ENCODE data around the gene DOK3. TPM values are rescaled to one million over a fixed set of nuclear protein-coding genes. Genes with fewer than 3 reads are reported as not detected.

DOK3 gene
- total RNA-seq, 6 experiments from 2014 or later: 1.1 to 2.6 (median 1.3) TPM

GRCh38 chr5:177478711-177479646, 30.6 kb downstream of the DOK3 start:
- H3K4me1 Mint-ChIP-seq (ENCODE audit: low read depth): peaks cover 82% of the 10 kb centered on the region
- H3K27me3 Mint-ChIP-seq (ENCODE audit: insufficient read depth): peaks cover 76% of the 10 kb centered on the region
- H3K36me3 Mint-ChIP-seq (ENCODE audit: low read depth): peaks cover 31% of the 10 kb centered on the region
- peak overlapping the region; percentile 48; the same call in 1 of the 2 replicates for H3K4me3 Mint-ChIP-seq
- no peak for DNase-seq
- TF ChIP-seq CTCF (IDR thresholded peaks at IDR 0.05): no peak
- H3K27ac Mint-ChIP-seq: peak overlapping the region; percentile 83
- peaks cover 14% of the 10 kb centered on the region for H3K9me3 Mint-ChIP-seq

- no peak for TF ChIP-seq CTCF (IDR thresholded peaks at IDR 0.05)
- H3K27me3 Mint-ChIP-seq (ENCODE audit: insufficient read depth): peaks cover 71% of the 10 kb centered on the region
- peak overlapping the region; percentile 48; the same call in 1 of the 2 replicates for H3K4me3 Mint-ChIP-seq
- peak overlapping the region; percentile 83 for H3K27ac Mint-ChIP-seq
- no peak for DNase-seq
- peaks cover 14% of the 10 kb centered on the region; the same call in 1 of the 2 replicates for H3K9me3 Mint-ChIP-seq
- H3K36me3 Mint-ChIP-seq (ENCODE audit: low read depth): peaks cover 22% of the 10 kb centered on the region
- peaks cover 74% of the 10 kb centered on the region for H3K4me1 Mint-ChIP-seq (ENCODE audit: low read depth)
These were observed 31.7 kb downstream of the DOK3 start for GRCh38 chr5:177477701-177478477.

GRCh38 chr5:177476531-177477233, 32.9 kb downstream of the DOK3 start:
- H3K27ac Mint-ChIP-seq: peak overlapping the region; percentile 42
- peaks cover 11% of the 10 kb centered on the region for H3K36me3 Mint-ChIP-seq (ENCODE audit: low read depth)
- peak; percentile 55 for DNase-seq
- peaks cover 68% of the 10 kb centered on the region for H3K4me1 Mint-ChIP-seq (ENCODE audit: low read depth)
- peak overlapping the region; percentile 5 for H3K4me3 Mint-ChIP-seq
- peaks cover 65% of the 10 kb centered on the region for H3K27me3 Mint-ChIP-seq (ENCODE audit: insufficient read depth)
- H3K9me3 Mint-ChIP-seq: peaks cover 9% of the 10 kb centered on the region; the same call in 1 of the 2 replicates
- TF ChIP-seq CTCF (IDR thresholded peaks at IDR 0.05): no peak

DNA sequence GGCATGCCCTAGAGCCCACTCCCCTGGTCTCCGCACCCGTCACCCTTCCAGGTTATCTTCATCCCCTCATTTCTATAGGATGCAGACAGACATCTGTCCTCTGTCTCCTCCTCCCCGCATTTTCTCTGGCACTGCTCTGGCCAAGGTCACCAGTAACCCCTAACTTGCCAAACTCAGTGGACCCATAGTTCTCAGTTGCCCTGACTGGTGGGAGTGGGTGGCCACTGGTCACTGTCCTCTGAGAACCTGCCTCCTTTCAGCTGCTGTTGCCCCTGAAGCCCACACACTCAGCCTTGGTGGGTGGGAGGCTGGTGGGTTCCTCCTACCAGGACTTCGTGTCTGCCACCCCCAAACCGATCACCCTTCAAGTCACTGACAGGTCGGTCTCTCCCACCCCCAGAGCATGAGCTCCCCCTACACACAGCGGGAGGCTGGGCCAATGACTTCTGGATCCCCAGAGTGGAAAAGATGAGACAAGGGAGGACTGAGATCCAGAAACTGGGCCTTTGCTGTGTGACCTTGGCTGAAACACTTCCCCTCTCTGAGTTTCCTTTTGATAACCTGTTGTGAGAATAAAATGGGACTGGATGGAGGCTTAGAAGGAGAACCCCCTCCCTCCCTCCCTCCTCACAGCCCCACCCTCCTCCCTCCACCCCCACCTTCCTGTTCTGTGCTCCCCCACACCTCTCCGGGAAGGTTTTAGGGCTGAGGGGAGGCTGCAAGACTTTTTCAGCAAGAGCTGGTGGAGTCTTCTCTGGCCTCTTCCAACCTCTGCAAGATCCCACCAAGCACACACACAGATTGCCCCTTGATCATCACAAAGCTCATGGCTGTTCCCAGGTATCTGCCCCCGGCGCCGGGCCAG, 33.8 kb downstream of the DOK3 start:
- peaks cover 74% of the 10 kb centered on the region for H3K4me1 Mint-ChIP-seq (ENCODE audit: low read depth)
- peak overlapping the region; percentile 60 for H3K4me3 Mint-ChIP-seq
- H3K27me3 Mint-ChIP-seq (ENCODE audit: insufficient read depth): peaks cover 68% of the 10 kb centered on the region
- peaks cover 9% of the 10 kb centered on the region for H3K36me3 Mint-ChIP-seq (ENCODE audit: low read depth)
- no peak for DNase-seq
- TF ChIP-seq CTCF (IDR thresholded peaks at IDR 0.05): no peak
- peak overlapping the region; percentile 42 for H3K27ac Mint-ChIP-seq
- peaks cover 9% of the 10 kb centered on the region; the same call in 1 of the 2 replicates for H3K9me3 Mint-ChIP-seq

All from HFFc6 (cell line).